Glutamatergic neuron (in vitro differentiated cells): ENCODE results near the gene SNPH. TPM values are rescaled to one million over a fixed set of nuclear protein-coding genes. Genes with fewer than 3 reads are reported as not detected.

Source experiments
- DNase-seq: peaks from one replicate; pipeline ENCODE4 v3.0.0; 2022
- H3K27ac Mint-ChIP-seq: one replicate; pipeline ENCODE4 v1.8.0; 2020; ENCODE audit warnings: mild to moderate bottlenecking, mixed read lengths, inconsistent platforms; ENCODE audit not compliant: unreplicated experiment
- H3K27me3 Mint-ChIP-seq: one replicate; pipeline ENCODE4 v1.8.0; 2020; ENCODE audit warnings: mild to moderate bottlenecking, moderate library complexity, mixed read lengths, inconsistent platforms; ENCODE audit not compliant: unreplicated experiment
- H3K36me3 Mint-ChIP-seq: one replicate; pipeline ENCODE4 v1.8.0; 2020; ENCODE audit warnings: mild to moderate bottlenecking, mixed read lengths, inconsistent platforms; ENCODE audit not compliant: unreplicated experiment
- H3K4me1 Mint-ChIP-seq: one replicate; pipeline ENCODE4 v1.8.0; 2020; ENCODE audit warnings: mild to moderate bottlenecking, low read depth, mixed read lengths, inconsistent platforms; ENCODE audit not compliant: unreplicated experiment
- H3K4me3 Mint-ChIP-seq: one replicate; pipeline ENCODE4 v1.8.0; 2020; ENCODE audit warnings: mild to moderate bottlenecking, mixed read lengths, inconsistent platforms; ENCODE audit not compliant: unreplicated experiment
- H3K9me3 Mint-ChIP-seq: one replicate; pipeline ENCODE4 v1.8.0; 2020; ENCODE audit warnings: mild to moderate bottlenecking, moderate library complexity, mixed read lengths, inconsistent platforms; ENCODE audit not compliant: unreplicated experiment
- CTCF ChIP-seq: fragments of 200-600 bp; sonication (generic); IDR thresholded peaks from one replicate; pipeline ENCODE4 v1.5.0; 2021; ENCODE audit not compliant: partially characterized antibody, unreplicated experiment
- total RNA-seq: library from RNA; stranded (reverse); fragmentation: NEBNext Ultra II Directional; extraction: Animal tissue kit (Norgen Biotek cat#: 25700); gene quantifications from one replicate; pipeline ENCODE4 v1.2.1, GENCODE V29; 2021; ENCODE audit not compliant: unreplicated experiment

The SNPH gene
- total RNA-seq, 1 donor from 2014 or later, result 34.5 TPM

GRCh38 chr20:1324598-1325172, 58.6 kb downstream of the SNPH start:
- no peak for DNase-seq
- no peaks in the 10 kb centered on the region for H3K36me3 Mint-ChIP-seq
- peaks cover 18% of the 10 kb centered on the region for H3K4me1 Mint-ChIP-seq
- peaks cover 6% of the 10 kb centered on the region for H3K27me3 Mint-ChIP-seq
- H3K9me3 Mint-ChIP-seq, result peaks cover 10% of the 10 kb centered on the region
- no peak overlapping the region for H3K27ac Mint-ChIP-seq
- no peak overlapping the region for H3K4me3 Mint-ChIP-seq
- no peak for TF ChIP-seq CTCF

GRCh38 chr20:1325173-1326030, 59.3 kb downstream of the SNPH start:
- Mint-ChIP-seq H3K9me3 (peaks cover 10% of the 10 kb centered on the region), H3K27ac (no peak overlapping the region), H3K4me1 (peaks cover 24% of the 10 kb centered on the region), H3K36me3 (no peaks in the 10 kb centered on the region), H3K27me3 (peaks cover 7% of the 10 kb centered on the region), H3K4me3 (no peak overlapping the region)
- peak; percentile 98 for DNase-seq
- TF ChIP-seq CTCF, result no peak

- no peaks in the 10 kb centered on the region for H3K36me3 Mint-ChIP-seq
- H3K4me1 Mint-ChIP-seq, result peaks cover 24% of the 10 kb centered on the region
- peaks cover 8% of the 10 kb centered on the region for H3K27me3 Mint-ChIP-seq
- no peak overlapping the region for H3K27ac Mint-ChIP-seq
- DNase-seq, result no peak
- no peak for TF ChIP-seq CTCF
- H3K4me3 Mint-ChIP-seq, result no peak overlapping the region
- H3K9me3 Mint-ChIP-seq, result peaks cover 9% of the 10 kb centered on the region
Observed at GRCh38 chr20:1326031-1326930, 60.2 kb downstream of the SNPH start.

- TF ChIP-seq CTCF, result no peak
Observed at GRCh38 chr20:1327241-1327653, 61.2 kb downstream of the SNPH start.

More at GRCh38 chr20:1327241-1327653, 61.2 kb downstream of the SNPH start:
- H3K9me3 Mint-ChIP-seq, result peaks cover 5% of the 10 kb centered on the region
- peaks cover 24% of the 10 kb centered on the region for H3K4me1 Mint-ChIP-seq
- H3K27me3 Mint-ChIP-seq, result peaks cover 6% of the 10 kb centered on the region
- H3K36me3 Mint-ChIP-seq, result no peaks in the 10 kb centered on the region
- H3K4me3 Mint-ChIP-seq, result no peak overlapping the region
- DNase-seq, result no peak
- H3K27ac Mint-ChIP-seq, result peak overlapping the region; percentile 28
